Activated T-helper 17 cell treated with anti-CD3 and anti-CD28 coated beads, Interleukin-2, amount 50 U/mL, for 72 hours (primary cell): ENCODE measurements around the gene EME2. TPM values are rescaled to one million over a fixed set of nuclear protein-coding genes. Genes with fewer than 3 reads are reported as not detected.

Source experiments
- ATAC-seq: fragments of 150-1000 bp; cut with Tn5 transposase; replicated peaks from 2 replicates; pipeline ENCODE4 v1.10.0; 2021; ENCODE audit warnings: mild to moderate bottlenecking, moderate library complexity
- H3K27ac Mint-ChIP-seq: one replicate; pipeline ENCODE4 v1.8.0; 2022; ENCODE audit warnings: mixed read lengths
- H3K27me3 Mint-ChIP-seq: one replicate; pipeline ENCODE4 v1.8.0; 2022; ENCODE audit warnings: mixed read lengths
- H3K36me3 Mint-ChIP-seq: one replicate; pipeline ENCODE4 v1.8.0; 2022; ENCODE audit warnings: low read depth, mild to moderate bottlenecking, mixed read lengths
- H3K4me1 Mint-ChIP-seq: one replicate; pipeline ENCODE4 v1.8.0; 2022; ENCODE audit warnings: mixed read lengths
- H3K4me3 Mint-ChIP-seq: one replicate; pipeline ENCODE4 v1.8.0; 2022; ENCODE audit warnings: mild to moderate bottlenecking, mixed read lengths
- H3K9me3 Mint-ChIP-seq: one replicate; pipeline ENCODE4 v1.8.0; 2022; ENCODE audit warnings: mixed read lengths
- total RNA-seq, 2 donors: library from RNA; stranded (reverse); gene quantifications; one replicate each; pipeline ENCODE4 v1.2.3, GENCODE V29; 2022

EME2 gene
- total RNA-seq, 2 donors from 2014 or later, result 37.6 to 39.6 TPM

GRCh38 chr16:1768061-1768766 lies 4.4 kb upstream of the EME2 start:
- peaks cover 7% of the 10 kb centered on the region for H3K4me1 Mint-ChIP-seq
- peaks cover 36% of the 10 kb centered on the region for H3K36me3 Mint-ChIP-seq
- no peak overlapping the region for H3K4me3 Mint-ChIP-seq
- H3K27me3 Mint-ChIP-seq, result no peaks in the 10 kb centered on the region
- ATAC-seq, result no peak
- H3K27ac Mint-ChIP-seq, result peak overlapping the region; percentile 25
- H3K9me3 Mint-ChIP-seq, result no peaks in the 10 kb centered on the region

GRCh38 chr16:1768767-1769401 lies 3.7 kb upstream of the EME2 start:
- Mint-ChIP-seq H3K4me3 (no peak overlapping the region), H3K9me3 (no peaks in the 10 kb centered on the region), H3K4me1 (peaks cover 7% of the 10 kb centered on the region), H3K36me3 (peaks cover 36% of the 10 kb centered on the region), H3K27ac (no peak overlapping the region), H3K27me3 (no peaks in the 10 kb centered on the region)
- no peak for ATAC-seq

GRCh38 chr16:1769402-1770300 lies 3.0 kb upstream of the EME2 start:
- no peaks in the 10 kb centered on the region for H3K27me3 Mint-ChIP-seq
- ATAC-seq, result no peak
- H3K27ac Mint-ChIP-seq, result peak overlapping the region; percentile 78
- peaks cover 7% of the 10 kb centered on the region for H3K4me1 Mint-ChIP-seq
- peak overlapping the region; percentile 100 for H3K4me3 Mint-ChIP-seq
- no peaks in the 10 kb centered on the region for H3K9me3 Mint-ChIP-seq
- H3K36me3 Mint-ChIP-seq, result peaks cover 36% of the 10 kb centered on the region

DNA sequence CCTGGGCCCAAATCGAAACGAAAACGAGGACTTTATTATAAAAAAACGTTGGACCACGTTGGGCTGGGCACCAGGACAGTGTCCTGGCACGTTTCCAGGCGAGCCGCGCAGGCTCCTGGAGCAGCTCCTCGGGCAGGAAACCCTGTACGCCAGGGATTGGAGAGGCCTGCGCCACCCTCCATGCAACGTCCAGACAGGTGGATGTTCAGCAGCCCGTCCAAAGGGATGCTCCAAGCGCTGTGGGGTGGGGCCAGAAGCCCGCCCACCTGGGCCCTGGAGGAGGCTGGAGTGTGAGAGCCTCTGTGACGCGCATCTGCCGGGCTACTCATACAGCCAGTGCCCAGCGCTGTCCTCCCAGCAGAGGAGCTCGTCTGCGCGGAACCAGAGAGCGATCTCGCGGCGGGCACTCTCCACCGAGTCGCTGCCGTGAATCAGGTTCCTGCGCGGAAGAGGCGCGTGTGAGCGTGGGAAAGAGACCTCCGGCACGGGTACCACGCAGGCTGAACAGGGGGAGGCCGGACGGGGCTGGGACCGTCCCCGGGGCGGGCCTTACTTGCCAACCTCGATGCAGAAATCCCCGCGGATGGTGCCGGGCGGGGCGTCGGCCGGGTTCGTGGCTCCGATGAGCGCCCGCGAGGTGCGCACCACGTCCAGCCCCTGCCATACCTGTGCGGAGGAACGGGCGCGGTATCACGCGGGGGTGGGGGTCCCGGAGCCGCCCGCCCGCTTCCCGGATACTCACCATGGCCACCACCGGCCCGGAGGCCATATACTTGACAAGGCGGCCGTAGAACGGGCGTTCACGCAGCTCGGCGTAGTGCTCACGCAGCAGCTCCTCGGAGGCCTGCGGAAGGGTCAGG lies 2.1 kb upstream of the EME2 start:
- Mint-ChIP-seq H3K4me3 (peak overlapping the region; percentile 100), H3K4me1 (peaks cover 7% of the 10 kb centered on the region), H3K27ac (peak overlapping the region; percentile 78), H3K9me3 (no peaks in the 10 kb centered on the region), H3K36me3 (peaks cover 36% of the 10 kb centered on the region), H3K27me3 (no peaks in the 10 kb centered on the region)
- ATAC-seq, result peak; percentile 38

- Mint-ChIP-seq H3K27ac (peak within 1 kb of the TSS; percentile 99), H3K36me3 (peaks cover 36% of the 10 kb centered on the region), H3K4me3 (peak within 1 kb of the TSS; percentile 100), H3K4me1 (peaks cover 7% of the 10 kb centered on the region), H3K27me3 (no peaks in the 10 kb centered on the region), H3K9me3 (no peaks in the 10 kb centered on the region)
- ATAC-seq, result peak; percentile 63
Observed at GRCh38 chr16:1771188-1771863, 1.3 kb upstream of the EME2 start, which contains the start of gene NME3. Gene NME3, minus strand, starts transcription at chr16:1771543. Its CDS starts 9 bp downstream, at chr16:1771534.

DNA sequence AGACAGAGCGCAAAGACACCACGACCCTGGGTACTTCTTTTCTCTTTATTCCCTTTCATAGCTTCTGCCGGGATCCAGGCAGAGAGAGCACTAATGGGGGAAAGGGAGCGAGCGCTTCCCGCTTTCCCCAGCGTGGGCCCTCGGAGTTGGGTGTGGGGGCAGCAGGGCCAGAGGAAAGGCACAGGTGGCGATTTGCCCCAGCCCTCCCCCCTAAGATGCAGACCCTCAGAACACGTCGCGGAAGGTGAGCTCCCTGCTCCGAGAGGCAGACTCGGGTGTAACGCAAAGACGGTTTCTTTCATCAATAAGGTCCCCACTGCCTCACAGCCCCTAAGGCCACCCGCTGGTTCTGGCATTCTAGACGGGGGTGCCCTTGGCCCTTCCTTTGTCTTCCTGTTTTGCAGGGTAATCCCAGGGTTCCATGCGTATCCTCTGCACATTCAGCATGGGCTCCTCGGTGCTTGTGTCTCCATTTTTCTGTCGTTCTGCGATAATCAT lies 697 bp upstream of the EME2 start:
- H3K9me3 Mint-ChIP-seq, result no peaks in the 10 kb centered on the region
- peaks cover 7% of the 10 kb centered on the region for H3K4me1 Mint-ChIP-seq
- peak overlapping the region; percentile 99 for H3K27ac Mint-ChIP-seq
- ATAC-seq, result no peak
- H3K36me3 Mint-ChIP-seq, result peaks cover 36% of the 10 kb centered on the region
- H3K4me3 Mint-ChIP-seq, result peak overlapping the region; percentile 100
- no peaks in the 10 kb centered on the region for H3K27me3 Mint-ChIP-seq

DNA sequence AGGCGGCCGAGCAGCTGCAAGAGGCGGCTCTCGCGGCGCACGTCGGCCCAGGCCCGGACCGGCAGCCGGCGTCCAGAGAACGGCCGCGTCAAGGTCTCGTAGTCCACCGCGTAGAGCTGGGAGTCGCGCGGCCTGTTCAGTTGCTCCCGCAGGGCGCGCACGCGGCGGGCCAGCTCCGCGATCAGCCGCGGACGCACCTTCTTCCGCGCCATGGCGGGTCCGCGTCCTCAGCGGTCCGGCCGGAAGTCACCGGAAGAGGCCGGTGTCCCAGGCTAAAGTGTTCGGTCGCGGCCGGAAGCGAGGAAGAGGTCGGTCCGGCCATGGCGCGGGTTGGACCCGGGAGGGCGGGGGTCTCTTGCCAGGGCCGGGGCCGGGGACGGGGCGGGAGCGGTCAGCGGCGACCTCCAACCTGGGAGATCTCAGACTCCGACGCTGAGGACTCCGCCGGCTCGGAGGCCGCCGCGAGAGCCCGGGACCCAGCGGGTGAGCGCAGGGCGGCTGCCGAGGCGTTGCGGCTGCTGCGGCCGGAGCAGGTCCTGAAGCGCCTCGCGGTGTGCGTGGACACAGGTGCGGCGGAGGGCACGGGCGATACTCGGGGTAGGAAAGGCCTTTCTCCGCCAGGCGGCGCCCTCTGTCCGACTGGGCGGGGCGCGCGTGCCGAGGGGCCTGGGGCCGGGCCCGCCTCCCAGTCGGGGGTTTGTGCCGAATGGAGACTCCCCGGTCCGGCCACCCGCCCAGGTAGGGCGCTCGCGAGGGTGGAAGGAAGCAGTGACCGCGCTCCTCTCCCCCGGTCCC lies 495 bp downstream of the EME2 start, which contains the start of gene MRPS34:
MRPS34 (minus strand) TSS at position 227 of the 795 bp plus-strand sequence; CDS start at position 212, 15 bp downstream.
- peak within 1 kb of the TSS; percentile 100 for H3K4me3 Mint-ChIP-seq
- ATAC-seq, result peak; percentile 60
- H3K4me1 Mint-ChIP-seq, result peaks cover 7% of the 10 kb centered on the region
- no peaks in the 10 kb centered on the region for H3K27me3 Mint-ChIP-seq
- peaks cover 27% of the 10 kb centered on the region for H3K36me3 Mint-ChIP-seq
- peak within 1 kb of the TSS; percentile 99 for H3K27ac Mint-ChIP-seq
- no peaks in the 10 kb centered on the region for H3K9me3 Mint-ChIP-seq

DNA sequence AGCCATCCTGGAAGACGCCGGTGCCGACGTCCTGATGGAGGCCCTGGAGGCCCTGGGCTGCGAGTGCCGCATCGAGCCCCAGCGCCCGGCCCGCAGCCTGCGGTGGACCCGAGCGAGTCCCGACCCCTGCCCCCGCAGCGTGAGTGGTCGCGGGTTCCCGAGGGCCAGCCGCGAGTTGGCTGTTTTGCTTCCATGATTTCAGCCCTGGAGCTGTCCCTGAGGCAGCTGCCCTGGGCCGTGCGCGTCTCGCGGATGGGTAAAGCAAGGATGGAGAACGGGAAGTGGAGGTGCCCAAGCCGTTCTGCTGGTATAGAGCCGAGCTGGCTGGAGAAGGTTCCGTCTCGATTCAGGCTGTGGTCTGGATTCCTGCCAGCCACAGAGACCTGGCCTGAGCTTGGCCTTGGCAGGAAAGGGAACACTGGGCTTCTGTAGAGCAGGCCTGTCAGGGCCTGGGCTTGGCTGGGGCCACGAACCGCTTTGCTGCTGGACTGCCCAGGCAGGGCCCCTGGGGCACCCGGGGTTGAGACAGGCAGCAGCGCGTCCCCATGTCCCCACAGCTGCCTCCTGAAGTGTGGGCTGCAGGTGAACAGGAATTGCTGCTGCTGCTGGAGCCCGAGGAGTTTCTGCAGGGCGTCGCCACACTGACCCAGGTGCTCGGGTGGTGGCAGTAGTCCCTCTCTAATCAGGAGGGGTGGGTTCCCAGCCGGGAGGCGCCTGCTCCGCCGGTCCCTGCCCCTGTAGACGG lies 1.3 kb downstream of the EME2 start:
- H3K9me3 Mint-ChIP-seq, result no peaks in the 10 kb centered on the region
- ATAC-seq, result no peak

DNA sequence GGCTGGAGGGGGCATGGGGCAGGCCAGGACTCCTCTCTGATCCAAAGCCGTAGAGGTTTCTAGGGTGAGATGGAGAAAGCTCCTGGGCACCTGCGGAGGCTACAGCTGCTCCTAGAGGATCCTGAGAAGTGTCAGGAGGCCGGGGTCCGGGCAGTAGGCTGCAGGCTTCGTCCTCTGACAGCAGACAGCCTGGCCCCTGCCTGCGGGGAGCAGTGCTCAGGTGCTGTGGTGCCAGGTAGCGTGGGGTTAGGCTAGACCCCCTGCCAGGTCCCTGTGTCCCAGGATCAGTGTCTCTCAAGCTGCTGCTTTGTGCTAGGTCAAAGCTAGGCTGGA lies 1.8 kb downstream of the EME2 start:
- no peak for ATAC-seq
- peak overlapping the region; percentile 100 for H3K4me3 Mint-ChIP-seq
- H3K27ac Mint-ChIP-seq, result no peak overlapping the region
- H3K36me3 Mint-ChIP-seq, result peaks cover 22% of the 10 kb centered on the region
- no peaks in the 10 kb centered on the region for H3K9me3 Mint-ChIP-seq
- no peaks in the 10 kb centered on the region for H3K27me3 Mint-ChIP-seq
- H3K4me1 Mint-ChIP-seq, result peaks cover 7% of the 10 kb centered on the region

More for the DNA sequence above, 1.3 kb downstream of the EME2 start:
- Mint-ChIP-seq H3K27ac (no peak overlapping the region), H3K36me3 (peaks cover 22% of the 10 kb centered on the region), H3K4me1 (peaks cover 7% of the 10 kb centered on the region), H3K27me3 (no peaks in the 10 kb centered on the region), H3K4me3 (peak overlapping the region; percentile 100)

DNA sequence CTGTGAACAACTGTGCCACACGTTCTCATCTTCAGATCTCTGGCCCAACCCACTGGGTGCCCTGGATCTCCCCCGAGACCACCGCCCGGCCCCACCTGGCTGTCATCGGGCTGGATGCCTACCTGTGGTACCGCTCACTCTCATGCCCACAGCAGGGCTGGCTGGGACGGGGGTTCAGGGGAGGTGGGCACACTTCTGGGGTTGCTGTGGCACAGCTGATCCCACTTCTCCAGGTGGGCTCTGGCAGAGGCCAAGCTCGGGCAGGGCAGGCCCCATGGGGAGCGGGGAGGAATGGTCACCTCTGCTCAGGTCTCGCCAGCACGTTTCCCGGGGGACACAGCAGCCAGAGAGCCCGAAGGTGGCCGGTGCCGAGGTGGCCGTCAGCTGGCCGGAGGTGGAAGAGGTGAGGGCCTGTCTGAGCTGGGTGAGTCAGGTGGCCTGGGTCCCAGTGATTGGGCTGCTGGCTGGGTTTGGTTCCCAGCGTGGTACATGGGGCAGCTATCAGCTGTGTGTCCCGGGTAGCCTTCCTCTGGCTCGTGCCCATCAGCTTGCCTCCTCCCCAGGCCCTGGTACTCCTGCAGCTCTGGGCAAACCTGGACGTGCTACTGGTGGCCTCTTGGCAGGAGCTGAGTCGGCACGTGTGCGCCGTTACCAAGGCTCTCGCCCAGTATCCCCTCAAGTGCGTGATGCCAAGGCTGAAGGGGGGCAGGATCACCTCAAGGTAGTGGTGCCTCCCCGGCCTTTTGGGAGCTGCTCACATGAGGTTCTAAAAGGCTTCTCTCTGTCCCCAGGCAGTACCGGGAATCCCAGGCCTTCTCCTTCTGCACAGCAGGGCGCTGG lies 2.6 kb downstream of the EME2 start:
- H3K27me3 Mint-ChIP-seq, result no peaks in the 10 kb centered on the region
- peaks cover 7% of the 10 kb centered on the region for H3K4me1 Mint-ChIP-seq
- peak overlapping the region; percentile 53 for H3K4me3 Mint-ChIP-seq
- H3K36me3 Mint-ChIP-seq, result peaks cover 16% of the 10 kb centered on the region
- no peaks in the 10 kb centered on the region for H3K9me3 Mint-ChIP-seq
- H3K27ac Mint-ChIP-seq, result no peak overlapping the region
- ATAC-seq, result no peak

- ATAC-seq, result no peak
- peaks cover 7% of the 10 kb centered on the region for H3K4me1 Mint-ChIP-seq
- H3K9me3 Mint-ChIP-seq, result no peaks in the 10 kb centered on the region
- H3K4me3 Mint-ChIP-seq, result no peak overlapping the region
- no peak overlapping the region for H3K27ac Mint-ChIP-seq
- H3K27me3 Mint-ChIP-seq, result no peaks in the 10 kb centered on the region
- H3K36me3 Mint-ChIP-seq, result peaks cover 14% of the 10 kb centered on the region
Observed at GRCh38 chr16:1775846-1776671, 3.4 kb downstream of the EME2 start.
